ENCODE measurements around the gene RNGTT. TPM values are rescaled to one million over a fixed set of nuclear protein-coding genes. Genes with fewer than 3 reads are reported as not detected.

The RNGTT gene
- total RNA-seq, 2 donors from 2014 or later = 13.5 to 20.5 TPM

DNA sequence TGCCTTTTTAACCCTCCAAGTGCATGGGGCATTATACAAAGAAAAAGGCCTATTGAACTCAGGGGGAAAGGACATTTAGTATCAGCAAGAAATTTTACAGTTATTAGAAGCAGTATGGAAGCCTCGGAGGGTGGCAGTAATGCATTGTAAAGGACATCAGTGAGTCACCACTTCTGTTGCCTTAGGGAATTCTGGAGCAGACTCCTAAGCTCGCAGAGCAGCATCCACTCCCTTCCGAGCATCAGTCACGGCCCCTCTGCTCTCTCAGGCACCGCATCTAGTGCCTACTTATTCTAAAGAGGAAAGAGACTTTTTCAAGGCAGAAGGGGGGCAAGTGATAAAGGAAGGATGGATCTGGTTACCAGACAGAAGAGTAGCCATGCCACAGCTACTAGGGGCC is 296.5 kb downstream of the RNGTT start:
- Histone ChIP-seq H3K27ac (no peak overlapping the region), H3K27me3 (replicated peaks; ENCODE audit: insufficient read depth) (no peaks in the 10 kb centered on the region), H3K9me3 (peaks cover 21% of the 10 kb centered on the region), H3K4me1 (ENCODE audit: control insufficient read depth in 1 of 2, low read depth in 2 of 2) (no peaks in the 10 kb centered on the region), H3K4me3 (no peak overlapping the region), H3K36me3 (no peaks in the 10 kb centered on the region)
- DNase-seq (ENCODE audit: low spot score) = no peak
- TF ChIP-seq, protein P1, sequence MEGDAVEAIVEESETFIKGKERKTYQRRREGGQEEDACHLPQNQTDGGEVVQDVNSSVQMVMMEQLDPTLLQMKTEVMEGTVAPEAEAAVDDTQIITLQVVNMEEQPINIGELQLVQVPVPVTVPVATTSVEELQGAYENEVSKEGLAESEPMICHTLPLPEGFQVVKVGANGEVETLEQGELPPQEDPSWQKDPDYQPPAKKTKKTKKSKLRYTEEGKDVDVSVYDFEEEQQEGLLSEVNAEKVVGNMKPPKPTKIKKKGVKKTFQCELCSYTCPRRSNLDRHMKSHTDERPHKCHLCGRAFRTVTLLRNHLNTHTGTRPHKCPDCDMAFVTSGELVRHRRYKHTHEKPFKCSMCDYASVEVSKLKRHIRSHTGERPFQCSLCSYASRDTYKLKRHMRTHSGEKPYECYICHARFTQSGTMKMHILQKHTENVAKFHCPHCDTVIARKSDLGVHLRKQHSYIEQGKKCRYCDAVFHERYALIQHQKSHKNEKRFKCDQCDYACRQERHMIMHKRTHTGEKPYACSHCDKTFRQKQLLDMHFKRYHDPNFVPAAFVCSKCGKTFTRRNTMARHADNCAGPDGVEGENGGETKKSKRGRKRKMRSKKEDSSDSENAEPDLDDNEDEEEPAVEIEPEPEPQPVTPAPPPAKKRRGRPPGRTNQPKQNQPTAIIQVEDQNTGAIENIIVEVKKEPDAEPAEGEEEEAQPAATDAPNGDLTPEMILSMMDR (IDR thresholded peaks at IDR 0.05) = no peak
- ATAC-seq (ENCODE audit: insufficient number of reproducible peaks, low FRiP score, low read depth) = no peak

DNA sequence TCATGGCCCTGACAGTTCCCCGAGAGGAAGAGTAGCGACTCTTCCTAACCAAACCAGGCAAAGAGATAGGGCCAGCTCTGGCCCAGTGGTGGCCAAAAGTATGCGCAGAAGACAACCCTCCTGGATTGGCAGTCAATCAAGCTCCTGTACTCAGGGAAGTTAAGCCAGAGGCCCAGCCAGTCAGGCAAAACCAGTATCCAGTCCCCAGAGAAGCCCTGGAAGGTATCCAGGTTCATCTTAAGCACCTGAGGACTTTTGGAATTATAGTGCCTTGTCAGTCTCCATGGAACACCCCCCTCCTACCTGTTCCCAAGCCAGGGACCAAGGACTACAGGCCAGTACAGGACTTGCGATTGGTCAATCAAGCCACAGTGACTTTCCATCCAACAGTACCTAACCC is 298.3 kb downstream of the RNGTT start:
- Histone ChIP-seq H3K4me3 (no peak overlapping the region), H3K27ac (no peak overlapping the region), H3K4me1 (ENCODE audit: control insufficient read depth in 1 of 2, low read depth in 2 of 2) (no peaks in the 10 kb centered on the region), H3K9me3 (peaks cover 10% of the 10 kb centered on the region), H3K36me3 (no peaks in the 10 kb centered on the region), H3K27me3 (replicated peaks; ENCODE audit: insufficient read depth) (no peaks in the 10 kb centered on the region)
- DNase-seq (ENCODE audit: low spot score) (no peak), ATAC-seq (ENCODE audit: insufficient number of reproducible peaks, low FRiP score, low read depth) (no peak)
- TF ChIP-seq, protein P1 (IDR thresholded peaks at IDR 0.05) = no peak

DNA sequence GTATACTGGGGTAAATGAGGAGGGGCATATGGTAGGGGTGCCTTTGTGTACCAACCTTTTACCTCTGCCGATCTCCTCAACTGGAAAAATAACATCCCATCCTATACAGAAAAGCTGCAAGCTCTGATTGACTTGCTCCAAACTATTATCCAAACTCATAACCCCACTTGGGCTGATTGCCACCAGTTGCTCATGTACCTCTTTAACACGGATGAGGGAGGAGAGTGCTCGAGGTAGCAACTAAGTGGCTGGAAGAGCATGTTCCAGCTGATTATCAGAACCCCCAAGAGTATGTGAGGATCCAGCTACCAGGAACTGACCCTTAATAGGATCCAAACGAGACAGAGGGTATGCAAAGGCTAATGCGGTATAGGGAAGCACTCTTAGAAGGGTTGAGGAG is 299.6 kb downstream of the RNGTT start:
- Histone ChIP-seq H3K4me1 (ENCODE audit: control insufficient read depth in 1 of 2, low read depth in 2 of 2) (no peaks in the 10 kb centered on the region), H3K27me3 (replicated peaks; ENCODE audit: insufficient read depth) (no peaks in the 10 kb centered on the region), H3K4me3 (no peak overlapping the region), H3K27ac (no peak overlapping the region), H3K36me3 (no peaks in the 10 kb centered on the region), H3K9me3 (no peaks in the 10 kb centered on the region)
- TF ChIP-seq, protein P1 (IDR thresholded peaks at IDR 0.05) = no peak
- ATAC-seq (ENCODE audit: insufficient number of reproducible peaks, low FRiP score, low read depth) (no peak), DNase-seq (ENCODE audit: low spot score) (no peak)

DNA sequence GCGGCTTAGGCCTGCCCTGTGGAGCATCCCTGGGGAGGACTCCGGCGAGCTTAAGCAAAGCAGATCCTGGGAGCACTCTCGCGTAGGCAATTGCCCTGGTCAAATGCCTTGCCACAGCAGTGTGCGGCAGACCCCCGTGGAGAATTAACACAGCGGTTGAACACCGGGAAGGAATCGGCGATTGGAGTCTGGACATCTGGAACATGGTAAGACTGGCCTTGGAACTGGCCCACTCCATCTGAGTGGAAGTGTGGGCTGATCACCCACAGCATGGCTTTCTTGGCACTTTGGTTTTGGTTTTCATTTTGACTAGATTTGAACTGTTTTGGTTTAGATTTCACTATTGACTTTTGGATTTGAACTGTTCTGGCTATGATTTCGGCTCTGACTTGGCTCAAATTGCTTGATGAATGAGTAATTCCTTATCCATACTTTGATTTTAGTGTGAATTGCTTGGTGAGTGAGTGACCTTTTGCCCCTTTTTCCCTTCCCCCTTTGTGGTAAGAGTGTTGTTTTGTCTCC is 300.7 kb downstream of the RNGTT start:
- Histone ChIP-seq H3K4me1 (ENCODE audit: control insufficient read depth in 1 of 2, low read depth in 2 of 2) (no peaks in the 10 kb centered on the region), H3K36me3 (no peaks in the 10 kb centered on the region), H3K4me3 (no peak overlapping the region), H3K27me3 (replicated peaks; ENCODE audit: insufficient read depth) (no peaks in the 10 kb centered on the region), H3K9me3 (no peaks in the 10 kb centered on the region), H3K27ac (no peak overlapping the region)
- ATAC-seq (ENCODE audit: insufficient number of reproducible peaks, low FRiP score, low read depth) (no peak), DNase-seq (ENCODE audit: low spot score) (no peak)
- TF ChIP-seq, protein P1 (IDR thresholded peaks at IDR 0.05) = no peak

DNA sequence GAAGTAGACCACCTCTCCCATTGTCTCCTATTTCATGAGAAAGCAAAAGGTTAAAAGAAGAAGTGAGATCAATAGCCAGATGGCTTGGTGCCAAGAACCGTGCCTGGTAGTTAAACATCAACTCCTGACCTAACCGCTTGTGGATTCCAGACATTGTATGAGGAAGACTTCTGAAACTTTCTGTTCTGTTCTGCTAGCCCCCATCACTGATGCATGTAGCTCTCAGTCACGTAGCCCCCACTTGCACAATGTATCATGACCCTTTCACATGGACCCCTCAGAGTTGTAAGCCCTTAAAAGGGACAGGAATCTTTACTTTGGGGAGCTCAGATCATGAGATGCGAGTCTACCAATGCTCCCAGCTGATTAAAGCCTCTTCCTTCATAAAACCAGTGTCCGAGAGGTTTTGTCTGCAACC is 301.2 kb downstream of the RNGTT start:
- TF ChIP-seq, protein P1 (IDR thresholded peaks at IDR 0.05) = no peak
- Histone ChIP-seq H3K9me3 (peaks cover 5% of the 10 kb centered on the region), H3K4me1 (ENCODE audit: control insufficient read depth in 1 of 2, low read depth in 2 of 2) (no peaks in the 10 kb centered on the region), H3K4me3 (no peak overlapping the region), H3K27me3 (replicated peaks; ENCODE audit: insufficient read depth) (no peaks in the 10 kb centered on the region), H3K27ac (no peak overlapping the region), H3K36me3 (no peaks in the 10 kb centered on the region)
- no peak for ATAC-seq (ENCODE audit: insufficient number of reproducible peaks, low FRiP score, low read depth)
- no peak for DNase-seq (ENCODE audit: low spot score)
